NCI-H1105 (cell line): ENCODE measurements around the gene C6orf89.

Source experiments
- DNase-seq: peaks from one replicate; lab custom pipeline; 2025; lab: John Stamatoyannopoulos, UW

Gene C6orf89

GRCh38 chr6:36852481-36853147, 33.1 kb upstream of the C6orf89 start:
- no peak for DNase-seq

- no peak for DNase-seq
These were observed 32.4 kb upstream of the C6orf89 start for GRCh38 chr6:36853325-36853724.

- DNase-seq, result no peak
These were observed 30.0 kb upstream of the C6orf89 start for GRCh38 chr6:36855750-36856149.

- DNase-seq, result peak; percentile 68
These were observed 29.5 kb upstream of the C6orf89 start for GRCh38 chr6:36856277-36856676.

GRCh38 chr6:36857325-36857724, 28.4 kb upstream of the C6orf89 start:
- DNase-seq, result no peak

- no peak for DNase-seq
These were observed 27.3 kb upstream of the C6orf89 start for GRCh38 chr6:36858407-36858981.

- no peak for DNase-seq
These were observed 25.6 kb upstream of the C6orf89 start for GRCh38 chr6:36860126-36860525.

GRCh38 chr6:36862164-36862847, 23.4 kb upstream of the C6orf89 start:
- DNase-seq, result no peak

- no peak for DNase-seq
These were observed 22.8 kb upstream of the C6orf89 start for GRCh38 chr6:36862848-36863382.

GRCh38 chr6:36863670-36864540, 21.8 kb upstream of the C6orf89 start:
- no peak for DNase-seq

- DNase-seq, result no peak
These were observed 19.9 kb upstream of the C6orf89 start for GRCh38 chr6:36865835-36866234.

- no peak for DNase-seq
These were observed 18.1 kb upstream of the C6orf89 start for GRCh38 chr6:36867471-36868224.

GRCh38 chr6:36871686-36872085, 14.1 kb upstream of the C6orf89 start:
- no peak for DNase-seq

- no peak for DNase-seq
These were observed 12.6 kb upstream of the C6orf89 start for GRCh38 chr6:36873115-36873514.

GRCh38 chr6:36873612-36874442, 11.9 kb upstream of the C6orf89 start:
- peak; percentile 9 for DNase-seq

GRCh38 chr6:36874443-36875249, 11.1 kb upstream of the C6orf89 start, which contains the start of gene PPIL1:
PPIL1 (minus strand) TSS chr6:36874803; CDS start chr6:36874772, 31 bp downstream.
- peak; percentile 96 for DNase-seq

- DNase-seq, result no peak
These were observed 10.5 kb upstream of the C6orf89 start for GRCh38 chr6:36875250-36875633.

- DNase-seq, result no peak
These were observed 1.1 kb upstream of the C6orf89 start for GRCh38 chr6:36884610-36885009.

- no peak for DNase-seq
These were observed 1.3 kb downstream of the C6orf89 start for GRCh38 chr6:36886950-36887618.
